Measurements from ENCODE around the gene RRP7A.
"Not testable (repeated sequence)": the region's sequence is repeated elsewhere in the genome, so short reads cannot be mapped to it uniquely, and the experiment has no call there.

RRP7A gene, protein sequence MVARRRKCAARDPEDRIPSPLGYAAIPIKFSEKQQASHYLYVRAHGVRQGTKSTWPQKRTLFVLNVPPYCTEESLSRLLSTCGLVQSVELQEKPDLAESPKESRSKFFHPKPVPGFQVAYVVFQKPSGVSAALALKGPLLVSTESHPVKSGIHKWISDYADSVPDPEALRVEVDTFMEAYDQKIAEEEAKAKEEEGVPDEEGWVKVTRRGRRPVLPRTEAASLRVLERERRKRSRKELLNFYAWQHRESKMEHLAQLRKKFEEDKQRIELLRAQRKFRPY

GRCh38 chr22:42519525-42520401 lies at the start of gene RRP7A:
Gene RRP7A (minus strand): TSS chr22:42519796. CDS start chr22:42519786, 10 bp downstream.
- DNase-seq: peak; percentile 52

DNA sequence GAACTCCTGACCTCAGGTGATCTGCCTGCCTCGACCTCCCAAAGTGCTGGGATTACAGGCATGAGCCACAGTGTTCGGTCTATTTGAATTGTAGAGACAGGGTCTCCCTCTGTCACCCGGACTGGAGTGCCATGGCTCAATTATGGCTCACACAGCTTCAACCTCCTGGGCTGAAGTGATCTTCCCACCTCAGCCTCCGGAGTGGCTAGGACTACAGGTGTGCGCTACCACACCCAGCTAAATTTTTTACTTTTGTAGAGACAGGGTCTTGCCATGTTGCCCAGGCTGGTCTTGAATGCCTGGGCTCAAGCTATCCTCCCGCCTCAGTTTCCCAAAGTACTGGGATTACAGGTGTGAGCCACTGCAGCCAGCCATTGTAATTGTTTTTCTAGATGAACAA lies 48.4 kb upstream of the RRP7A start:
- DNase-seq: not testable (repeated sequence)

DNA sequence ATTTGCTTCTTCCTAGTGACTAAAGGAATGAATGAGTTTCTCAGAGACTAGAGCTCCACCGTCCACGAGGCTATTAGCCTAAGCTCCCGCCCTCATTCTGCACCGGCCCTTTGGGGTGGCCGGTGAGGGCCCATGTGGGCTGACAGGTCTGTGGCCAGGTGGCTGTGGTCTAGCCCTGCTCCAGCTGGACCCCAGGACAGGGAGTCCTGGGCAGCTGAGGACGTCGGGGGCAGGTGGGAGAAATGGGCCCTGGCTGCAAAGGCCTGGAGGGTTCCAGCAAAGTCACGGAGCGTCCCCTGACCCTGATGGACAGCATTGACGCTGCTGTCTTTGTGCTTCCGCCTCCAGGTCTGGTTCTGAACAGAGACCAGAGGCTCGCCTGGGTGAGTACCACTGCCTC lies 46.4 kb upstream of the RRP7A start:
- no peak for DNase-seq

- no peak for DNase-seq
These were observed 45.1 kb upstream of the RRP7A start for GRCh38 chr22:42564699-42565098.

DNA sequence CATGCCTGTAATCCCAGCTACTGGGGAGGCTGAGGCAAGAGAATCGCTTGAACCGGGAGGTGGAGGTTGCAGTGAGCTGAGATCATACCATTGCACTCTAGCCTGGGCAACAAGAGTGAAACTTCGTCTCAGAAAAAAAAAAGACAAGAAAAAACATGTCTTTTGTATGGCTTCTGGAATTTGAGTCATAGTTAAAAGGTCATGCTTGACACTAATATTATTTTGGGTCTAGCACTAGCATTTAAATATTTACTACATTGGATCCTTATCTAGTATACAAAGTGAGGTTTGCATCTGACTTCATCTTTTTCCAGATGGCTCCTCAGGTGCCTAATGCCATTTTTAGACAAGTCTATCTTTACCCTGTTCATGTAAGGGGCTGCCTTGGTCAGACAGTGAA lies 44.3 kb upstream of the RRP7A start:
- not testable (repeated sequence) for DNase-seq

DNA sequence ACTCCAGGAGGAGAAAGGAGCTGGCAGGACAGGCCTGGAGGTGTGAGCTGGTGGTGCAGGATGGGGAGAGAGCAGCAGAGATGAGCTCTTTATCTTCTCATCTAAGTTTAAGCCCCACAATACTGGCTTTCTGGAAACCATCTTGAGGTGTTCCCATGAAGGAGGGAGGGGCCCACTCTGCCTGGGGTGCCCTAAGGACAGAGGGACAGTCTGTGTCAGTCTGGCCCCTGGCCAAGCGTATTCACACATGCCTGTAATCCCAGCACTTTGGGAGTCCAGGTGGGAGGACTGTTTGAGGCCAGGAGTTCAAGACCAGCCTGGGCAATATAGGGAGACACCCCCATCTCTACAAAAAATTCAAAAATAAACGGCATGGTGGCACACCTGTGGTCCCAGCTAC lies 43.1 kb upstream of the RRP7A start:
- DNase-seq: no peak

DNA sequence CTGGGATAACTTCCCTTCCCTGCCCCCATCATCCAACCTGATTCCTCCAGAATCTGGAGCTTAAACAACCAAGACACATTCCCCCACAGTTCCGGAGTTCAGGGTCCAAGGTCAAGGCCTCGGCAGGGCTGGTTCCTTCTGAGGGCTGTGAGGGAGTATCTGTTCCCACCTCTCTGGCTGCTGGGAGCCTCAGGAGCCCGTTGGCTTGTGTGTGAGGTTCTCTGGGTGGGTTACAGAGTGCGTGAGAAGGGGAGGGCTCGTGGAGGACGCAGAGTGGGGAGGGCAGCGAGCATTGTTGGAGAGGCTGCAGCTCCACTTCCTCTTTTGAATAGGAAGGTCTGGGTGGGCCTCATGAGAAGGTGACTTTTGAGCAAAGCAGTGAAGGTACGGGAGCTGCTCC lies 42.7 kb upstream of the RRP7A start:
- DNase-seq: no peak

- no peak for DNase-seq
These were observed 42.3 kb upstream of the RRP7A start for GRCh38 chr22:42561856-42562255.

DNA sequence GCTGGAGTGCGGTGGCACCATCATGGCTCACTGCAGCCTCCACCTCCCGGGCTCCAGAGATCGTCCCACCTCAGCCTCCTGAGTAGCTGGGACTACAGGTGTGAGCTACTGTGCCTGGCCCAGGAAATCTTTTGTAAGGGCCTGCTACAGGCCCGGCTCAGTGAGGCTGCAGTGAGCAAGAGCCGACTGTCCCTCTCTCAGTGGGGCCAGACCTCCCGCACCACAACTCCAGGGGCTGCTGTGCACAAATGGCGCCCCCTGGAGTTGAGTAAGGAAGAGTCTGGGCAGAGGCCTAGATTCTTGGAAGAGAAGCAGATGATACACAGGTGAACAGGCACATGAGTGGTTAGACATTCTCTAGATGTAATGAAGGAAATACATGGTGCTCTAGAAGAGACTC lies 41.2 kb upstream of the RRP7A start:
- DNase-seq: no peak

GRCh38 chr22:42560381-42560780 lies 40.8 kb upstream of the RRP7A start:
- DNase-seq: no peak

GRCh38 chr22:42553475-42554361 lies 34.1 kb upstream of the RRP7A start, which contains the start of gene SERHL2:
Gene SERHL2 (plus strand): TSS chr22:42553956. CDS start chr22:42554021, 65 bp downstream.
- DNase-seq: peak; percentile 80

GRCh38 chr22:42552294-42552647 lies 32.7 kb upstream of the RRP7A start:
- not testable (repeated sequence) for DNase-seq

GRCh38 chr22:42549331-42550060 lies 29.9 kb upstream of the RRP7A start:
- DNase-seq: no peak

DNA sequence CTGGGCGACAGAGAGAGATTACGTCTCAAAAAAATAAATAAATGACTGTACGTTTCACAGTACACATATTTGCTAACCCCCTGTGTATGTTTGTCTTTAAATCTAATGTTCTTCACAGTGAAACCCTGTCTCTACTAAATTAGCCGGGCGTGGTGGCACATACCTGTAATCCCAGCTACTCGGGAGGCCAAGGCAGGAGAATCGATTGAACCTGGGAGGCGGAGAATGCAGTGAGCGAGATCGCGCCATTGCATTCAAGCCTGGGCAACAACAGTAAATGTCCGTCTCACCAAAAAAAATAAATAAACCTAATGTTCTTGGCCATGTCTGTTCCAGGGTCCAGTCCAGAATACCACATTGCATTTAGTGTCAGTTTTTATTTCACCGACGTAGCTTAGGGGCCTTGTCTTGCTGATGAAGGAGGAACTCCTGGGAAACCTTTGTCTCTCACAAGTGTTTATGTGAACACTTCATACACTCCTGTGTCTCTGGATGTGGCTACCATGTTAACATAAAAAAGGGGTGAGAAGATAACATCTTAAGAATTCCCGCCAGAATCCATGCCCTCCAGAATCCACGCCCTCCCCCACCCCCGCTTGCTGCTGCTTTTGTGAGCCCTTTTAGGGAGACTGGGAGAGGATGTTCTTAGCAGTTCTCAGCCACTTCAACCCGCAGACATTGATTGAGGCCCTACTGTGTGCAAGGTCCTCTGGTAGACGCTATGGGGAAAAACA lies 29.2 kb upstream of the RRP7A start:
- no peak for DNase-seq

- DNase-seq: not testable (repeated sequence)
These were observed 28.5 kb upstream of the RRP7A start for GRCh38 chr22:42548126-42548525.

GRCh38 chr22:42547562-42547961 lies 28.0 kb upstream of the RRP7A start:
- DNase-seq: no peak

GRCh38 chr22:42544686-42545085 lies 25.1 kb upstream of the RRP7A start:
- DNase-seq: no peak

- DNase-seq: not testable (repeated sequence)
These were observed 19.7 kb upstream of the RRP7A start for GRCh38 chr22:42539236-42539771.

GRCh38 chr22:42537199-42537831 lies 17.7 kb upstream of the RRP7A start:
- DNase-seq: not testable (repeated sequence)

- not testable (repeated sequence) for DNase-seq
These were observed 17.0 kb upstream of the RRP7A start for GRCh38 chr22:42536634-42537033.

DNA sequence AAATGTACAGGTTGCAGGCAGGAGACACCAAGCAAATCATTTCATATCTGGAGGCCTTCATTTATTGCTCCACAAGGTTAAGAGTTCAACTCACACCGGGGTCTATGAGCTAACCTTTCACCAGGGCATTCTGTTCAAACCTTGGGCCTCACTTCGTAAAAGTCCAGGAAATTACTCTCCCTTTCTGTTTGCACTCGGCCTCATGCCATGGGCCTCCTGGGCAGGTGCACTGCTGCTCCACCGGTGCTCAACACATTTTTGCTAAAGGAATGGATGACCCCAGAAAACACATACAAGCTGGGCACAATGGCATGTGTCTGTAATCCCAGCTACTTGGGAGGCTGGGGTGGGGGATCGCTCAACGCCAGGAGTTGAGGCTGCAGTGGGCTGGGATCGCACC lies 16.6 kb upstream of the RRP7A start:
- DNase-seq: no peak
